GM12892 (cell line): ENCODE data around the gene KPNA1.

Source experiments
- POLR2A ChIP-seq: IDR thresholded peaks from 2 replicates; pipeline ENCODE4 v1.6.1; 2011; ENCODE audit warnings: low read depth, low read length, control low read depth
- POLR2AphosphoS5 ChIP-seq: IDR thresholded peaks from 2 replicates; pipeline ENCODE4 v1.6.1; 2011; ENCODE audit warnings: low read depth, low read length, control low read depth
- TAF1 ChIP-seq: IDR thresholded peaks from 2 replicates; pipeline ENCODE4 v1.6.1; 2011; ENCODE audit warnings: low read depth, mild to moderate bottlenecking, control low read depth, low read length, borderline replicate concordance

- no peak for TF ChIP-seq POLR2A
- no peak for TF ChIP-seq POLR2AphosphoS5
- TF ChIP-seq TAF1 = no peak
Observed at GRCh38 chr3:122533931-122534334, 19.2 kb upstream of the KPNA1 start.
